ENCODE data around the gene MUC4.
"Not testable (repeated sequence)": the region's sequence is repeated elsewhere in the genome, so short reads cannot be mapped to it uniquely, and the experiment has no call there.

MUC4 gene

GRCh38 chr3:195718477-195718984 lies 93.2 kb downstream of the MUC4 start:
- DNase-seq (ENCODE audit: low read depth in 2 of 2), result no peak

GRCh38 chr3:195717852-195718476 lies 93.8 kb downstream of the MUC4 start:
- no peak for DNase-seq (ENCODE audit: low read depth in 2 of 2)

GRCh38 chr3:195717416-195717815 lies 94.3 kb downstream of the MUC4 start:
- DNase-seq (ENCODE audit: low read depth in 2 of 2), result no peak

- peak in 1 of 2 donors; percentile 25 for DNase-seq (ENCODE audit: low read depth in 2 of 2)
Measured at GRCh38 chr3:195715583-195716266, 96.0 kb downstream of the MUC4 start.

GRCh38 chr3:195715134-195715533 lies 96.6 kb downstream of the MUC4 start:
- no peak for DNase-seq (ENCODE audit: low read depth in 2 of 2)

- DNase-seq (ENCODE audit: low read depth in 2 of 2), result no peak
Measured at GRCh38 chr3:195714380-195715011, 97.2 kb downstream of the MUC4 start.

GRCh38 chr3:195713150-195713549 lies 98.6 kb downstream of the MUC4 start:
- DNase-seq (ENCODE audit: low read depth in 2 of 2), result not testable (repeated sequence)

- not testable (repeated sequence) for DNase-seq (ENCODE audit: low read depth in 2 of 2)
Measured at GRCh38 chr3:195712535-195712910, 99.2 kb downstream of the MUC4 start.

GRCh38 chr3:195711813-195712534 lies 99.8 kb downstream of the MUC4 start:
- no peak for DNase-seq (ENCODE audit: low read depth in 2 of 2)

GRCh38 chr3:195711091-195711812 lies 100.5 kb downstream of the MUC4 start:
- DNase-seq (ENCODE audit: low read depth in 2 of 2), result not testable (repeated sequence)

GRCh38 chr3:195710126-195710905 lies 101.4 kb downstream of the MUC4 start:
- DNase-seq (ENCODE audit: low read depth in 2 of 2), result not testable (repeated sequence)

- DNase-seq (ENCODE audit: low read depth in 2 of 2), result no peak
Measured at GRCh38 chr3:195709676-195710085, 102.0 kb downstream of the MUC4 start.

- DNase-seq (ENCODE audit: low read depth in 2 of 2), result no peak
Measured at GRCh38 chr3:195708626-195709481, 102.9 kb downstream of the MUC4 start.

- DNase-seq (ENCODE audit: low read depth in 2 of 2), result no peak
Measured at GRCh38 chr3:195708061-195708460, 103.7 kb downstream of the MUC4 start.

- no peak for DNase-seq (ENCODE audit: low read depth in 2 of 2)
Measured at GRCh38 chr3:195705081-195705991, 106.4 kb downstream of the MUC4 start.

GRCh38 chr3:195704433-195704999 lies 107.2 kb downstream of the MUC4 start:
- DNase-seq (ENCODE audit: low read depth in 2 of 2), result no peak

- no peak for DNase-seq (ENCODE audit: low read depth in 2 of 2)
Measured at GRCh38 chr3:195703776-195704175, 108.0 kb downstream of the MUC4 start.
